Measurements from ENCODE around the gene GNPNAT1. TPM values are rescaled to one million over a fixed set of nuclear protein-coding genes. Genes with fewer than 3 reads are reported as not detected.

GNPNAT1 gene
- total RNA-seq, 1 experiment from 2014 or later = 45.2 TPM

DNA sequence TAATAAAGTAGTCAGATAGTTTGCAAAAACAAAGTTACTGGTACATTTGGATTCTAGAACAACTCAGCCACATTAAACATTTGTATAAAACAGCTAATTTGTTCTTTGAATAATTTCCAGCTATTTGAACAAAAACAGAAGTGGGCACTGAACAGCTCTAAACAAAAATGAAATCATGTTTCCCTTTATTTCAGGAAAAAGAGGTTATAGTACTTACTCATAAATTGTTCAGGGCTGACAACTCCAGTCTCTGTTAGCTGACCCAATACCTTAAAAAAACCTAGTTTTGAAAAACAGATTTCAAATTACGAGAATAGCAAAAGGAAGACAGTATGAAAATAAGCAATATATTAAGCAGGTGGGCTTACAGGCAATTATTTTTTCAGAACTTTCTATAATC is 8.2 kb downstream of the GNPNAT1 start:
- H3K4me1 ChIP-seq (replicated peaks; ENCODE audit: insufficient read depth) = peaks cover under 1% of the 10 kb centered on the region; the same call in 1 of the 2 replicates
- POLR2A ChIA-PET (ENCODE audit: unreplicated experiment) = interaction anchor here (0.6 to 0.7 kb wide), 2 partner anchors 91 to 1170 kb away, joined by 5 to 10 read pairs; no protein-coding TSS in a partner anchor
- H3K4me2 ChIP-seq = no peak overlapping the region

DNA sequence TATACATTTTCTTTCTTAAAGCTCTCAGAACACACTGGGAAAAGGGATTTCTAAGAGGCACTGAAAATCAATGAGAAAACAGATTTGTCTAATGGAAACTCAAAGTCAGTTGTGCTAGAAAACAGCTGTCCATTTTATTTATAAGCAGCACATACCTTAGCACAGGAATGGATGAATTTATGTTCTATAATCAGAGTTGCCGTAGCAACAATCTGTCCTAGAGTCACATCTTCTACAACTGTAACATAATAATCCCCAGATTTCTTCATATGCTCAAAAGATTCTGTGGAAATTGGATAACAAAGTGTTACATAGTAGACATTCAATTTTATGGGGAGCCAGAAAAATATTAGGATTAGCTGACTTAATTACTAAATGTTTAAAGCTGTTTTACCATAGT is 9.8 kb downstream of the GNPNAT1 start:
- POLR2A ChIA-PET (ENCODE audit: unreplicated experiment) = interaction anchor here (0.6 kb wide), 1 partner anchor 163 kb away, joined by 3 read pairs; no protein-coding TSS in a partner anchor
- no peaks in the 10 kb centered on the region; the same call in 1 of the 2 replicates for H4K20me1 ChIP-seq (ENCODE audit: insufficient read depth)
- intact Hi-C loops (cut with micrococcal nuclease; ENCODE audit: unreplicated experiment) = no loop called here
- DNase-seq = no peak
- CTCF ChIA-PET = no interaction called here
- no peaks in the 10 kb centered on the region for H3K27me3 ChIP-seq (ENCODE audit: insufficient read depth, low read depth)
- peaks cover 16% of the 10 kb centered on the region for H3K79me2 ChIP-seq (ENCODE audit: low read depth)
- H3K27ac ChIP-seq = no peak overlapping the region
- peaks cover 20% of the 10 kb centered on the region; the same call in 1 of the 2 replicates for H3F3A ChIP-seq (ENCODE audit: insufficient read depth, low read depth)
- BruUV-seq (replicated peaks) = no TSS peak
- H2AFZ ChIP-seq = no peak overlapping the region
- no peaks in the 10 kb centered on the region for H3K9me2 ChIP-seq (ENCODE audit: insufficient read depth)
- peaks cover 45% of the 10 kb centered on the region for H3K36me3 ChIP-seq (ENCODE audit: low read depth)
- no peaks in the 10 kb centered on the region for H3K9me3 ChIP-seq (ENCODE audit: insufficient read depth, low read depth)
- no peaks in the 10 kb centered on the region for H3K4me1 ChIP-seq (replicated peaks; ENCODE audit: insufficient read depth)
- no peak overlapping the region for H3K4me3 ChIP-seq
- TF ChIP-seq EZH2 (IDR thresholded peaks at IDR 0.05; ENCODE audit: low read depth) (no peak), CTCF (conservative IDR thresholded peaks at IDR 0.05) (no peak)
- no peak overlapping the region for H3K4me2 ChIP-seq

More for the DNA sequence above, 8.2 kb downstream of the GNPNAT1 start:
- peaks cover 37% of the 10 kb centered on the region for H3K36me3 ChIP-seq (ENCODE audit: low read depth)
- no peaks in the 10 kb centered on the region for H3K9me2 ChIP-seq (ENCODE audit: insufficient read depth)
- H3K9me3 ChIP-seq (ENCODE audit: insufficient read depth, low read depth) = no peaks in the 10 kb centered on the region
- CTCF ChIA-PET = no interaction called here
- H3K27me3 ChIP-seq (ENCODE audit: insufficient read depth, low read depth) = no peaks in the 10 kb centered on the region
- DNase-seq = no peak
- BruUV-seq (replicated peaks) = no TSS peak
- no peaks in the 10 kb centered on the region; the same call in none of the 2 replicates for H4K20me1 ChIP-seq (ENCODE audit: insufficient read depth)
- H3F3A ChIP-seq (ENCODE audit: insufficient read depth, low read depth) = peaks cover 16% of the 10 kb centered on the region; the same call in 1 of the 2 replicates
- peaks cover 31% of the 10 kb centered on the region for H3K79me2 ChIP-seq (ENCODE audit: low read depth)
- H2AFZ ChIP-seq = no peak overlapping the region
- TF ChIP-seq CTCF (conservative IDR thresholded peaks at IDR 0.05) (no peak), EZH2 (IDR thresholded peaks at IDR 0.05; ENCODE audit: low read depth) (no peak)
- intact Hi-C loops (cut with micrococcal nuclease; ENCODE audit: unreplicated experiment) = no loop called here
- no peak overlapping the region for H3K4me3 ChIP-seq
- H3K27ac ChIP-seq = no peak overlapping the region

GRCh38 chr14:52780893-52781292 is 10.5 kb downstream of the GNPNAT1 start:
- peaks cover 53% of the 10 kb centered on the region for H3K36me3 ChIP-seq (ENCODE audit: low read depth)
- H3K4me2 ChIP-seq = no peak overlapping the region
- no peak overlapping the region for H2AFZ ChIP-seq
- BruUV-seq (replicated peaks) = no TSS peak
- H3K27ac ChIP-seq = no peak overlapping the region
- DNase-seq = no peak
- ChIA-PET CTCF (no interaction called here), POLR2A (ENCODE audit: unreplicated experiment) (interaction anchor here (0.6 kb wide), 1 partner anchor 162 kb away, joined by 3 read pairs; no protein-coding TSS in a partner anchor)
- H3K9me3 ChIP-seq (ENCODE audit: insufficient read depth, low read depth) = no peaks in the 10 kb centered on the region
- H3K79me2 ChIP-seq (ENCODE audit: low read depth) = peaks cover 8% of the 10 kb centered on the region
- no peaks in the 10 kb centered on the region for H3K27me3 ChIP-seq (ENCODE audit: insufficient read depth, low read depth)
- TF ChIP-seq EZH2 (IDR thresholded peaks at IDR 0.05; ENCODE audit: low read depth) (no peak), CTCF (conservative IDR thresholded peaks at IDR 0.05) (no peak)
- H3K4me3 ChIP-seq = no peak overlapping the region
- peaks cover 23% of the 10 kb centered on the region; the same call in 1 of the 2 replicates for H3F3A ChIP-seq (ENCODE audit: insufficient read depth, low read depth)
- no peaks in the 10 kb centered on the region for H3K4me1 ChIP-seq (replicated peaks; ENCODE audit: insufficient read depth)
- H4K20me1 ChIP-seq (ENCODE audit: insufficient read depth) = no peaks in the 10 kb centered on the region; the same call in 1 of the 2 replicates
- no peaks in the 10 kb centered on the region for H3K9me2 ChIP-seq (ENCODE audit: insufficient read depth)
- intact Hi-C loops (cut with micrococcal nuclease; ENCODE audit: unreplicated experiment) = no loop called here

Measured in PC-9 (cell line).